ENCODE data around the gene DPP7.
A peak's percentile ranks its signal among the peaks of the same experiment; 100 is the strongest.

DPP7 gene

GRCh38 chr9:137114613-137115393 is at the start of gene DPP7:
DPP7 (minus strand) TSS chr9:137114733; CDS start chr9:137114713, 20 bp downstream.
- DNase-seq = no peak

DNA sequence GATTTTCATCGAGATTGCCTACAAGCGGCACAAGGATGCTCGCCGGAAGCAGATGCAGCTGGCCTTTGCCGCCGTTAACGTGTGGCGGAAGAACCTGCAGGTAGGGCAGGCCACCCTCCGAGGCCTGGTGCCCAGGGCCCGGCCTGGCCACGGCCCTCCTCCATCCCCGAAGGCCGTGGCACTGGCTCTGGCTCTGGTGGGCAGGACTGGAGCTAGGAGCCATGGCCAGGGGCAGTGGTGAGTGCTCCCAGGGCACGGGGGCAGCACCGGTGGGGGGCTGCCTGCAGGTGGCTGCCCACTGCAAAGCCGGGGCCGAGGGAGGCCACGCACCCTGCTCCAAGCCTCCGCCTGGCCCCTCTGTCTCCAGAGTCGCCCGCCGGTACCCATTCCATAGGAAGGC is 49.3 kb upstream of the DPP7 start:
- DNase-seq = no peak

- no peak for DNase-seq
These were observed 48.8 kb upstream of the DPP7 start for GRCh38 chr9:137163365-137163715.

DNA sequence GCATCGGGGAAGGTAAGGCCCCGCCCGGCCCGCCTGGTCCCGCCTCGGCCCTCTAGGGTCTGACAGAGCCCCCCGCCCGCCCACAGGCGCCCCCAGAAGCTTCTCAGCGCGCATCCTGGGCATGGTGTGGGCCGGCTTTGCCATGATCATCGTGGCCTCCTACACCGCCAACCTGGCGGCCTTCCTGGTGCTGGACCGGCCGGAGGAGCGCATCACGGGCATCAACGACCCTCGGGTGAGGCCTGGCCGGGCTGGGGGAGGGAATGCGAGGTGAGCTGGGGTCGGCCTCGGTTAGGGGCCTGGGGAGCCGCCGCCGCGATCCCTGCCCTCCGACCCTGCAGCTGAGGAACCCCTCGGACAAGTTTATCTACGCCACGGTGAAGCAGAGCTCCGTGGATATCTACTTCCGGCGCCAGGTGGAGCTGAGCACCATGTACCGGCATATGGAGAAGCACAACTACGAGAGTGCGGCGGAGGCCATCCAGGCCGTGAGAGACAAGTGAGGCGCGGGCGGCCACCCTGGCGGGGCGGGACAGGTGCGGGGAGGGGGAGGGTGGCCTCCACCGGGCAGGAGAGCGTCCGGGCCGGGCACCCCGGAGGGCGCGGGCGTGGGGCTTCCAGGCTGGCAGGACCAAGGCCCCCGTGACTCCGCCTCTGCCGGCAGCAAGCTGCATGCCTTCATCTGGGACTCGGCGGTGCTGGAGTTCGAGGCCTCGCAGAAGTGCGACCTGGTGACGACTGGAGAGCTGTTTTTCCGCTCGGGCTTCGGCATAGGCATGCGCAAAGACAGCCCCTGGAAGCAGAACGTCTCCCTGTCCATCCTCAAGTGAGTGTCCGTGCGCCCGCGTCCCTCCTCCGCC is 48.2 kb upstream of the DPP7 start:
- no peak for DNase-seq

DNA sequence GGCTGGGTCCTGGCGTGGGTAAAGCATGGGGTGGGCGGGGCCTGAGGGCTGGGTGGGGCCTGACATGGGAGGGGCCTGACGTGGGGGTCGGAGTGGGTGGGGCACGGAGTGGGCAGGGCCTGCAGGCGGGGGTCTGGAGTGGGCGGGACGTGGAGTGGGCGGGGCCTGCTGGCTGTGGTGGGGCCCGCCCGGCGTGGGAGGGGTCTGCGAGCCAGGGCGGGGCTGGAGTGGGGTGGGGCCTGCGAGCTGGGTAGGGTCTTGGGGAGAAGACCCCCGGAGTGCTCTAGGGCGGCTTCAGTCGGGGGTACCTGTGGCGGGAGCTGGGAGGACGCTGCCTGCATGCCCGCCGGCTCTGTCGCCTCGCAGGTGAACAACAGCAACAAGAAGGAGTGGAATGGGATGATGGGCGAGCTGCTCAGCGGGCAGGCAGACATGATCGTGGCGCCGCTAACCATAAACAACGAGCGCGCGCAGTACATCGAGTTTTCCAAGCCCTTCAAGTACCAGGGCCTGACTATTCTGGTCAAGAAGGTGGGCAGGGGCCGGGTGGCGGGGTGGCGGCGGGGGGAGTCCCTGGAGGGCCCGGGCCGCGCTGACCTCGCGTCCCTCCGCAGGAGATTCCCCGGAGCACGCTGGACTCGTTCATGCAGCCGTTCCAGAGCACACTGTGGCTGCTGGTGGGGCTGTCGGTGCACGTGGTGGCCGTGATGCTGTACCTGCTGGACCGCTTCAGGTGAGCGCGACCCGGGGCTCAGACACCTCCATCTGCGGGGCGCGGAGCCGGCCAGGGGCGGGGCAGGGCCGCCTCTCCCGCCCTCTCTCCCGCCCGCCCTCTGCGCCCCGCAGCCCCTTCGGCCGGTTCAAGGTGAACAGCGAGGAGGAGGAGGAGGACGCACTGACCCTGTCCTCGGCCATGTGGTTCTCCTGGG is 47.3 kb upstream of the DPP7 start:
- no peak for DNase-seq

GRCh38 chr9:137160716-137161557 is 46.4 kb upstream of the DPP7 start:
- DNase-seq = no peak

DNA sequence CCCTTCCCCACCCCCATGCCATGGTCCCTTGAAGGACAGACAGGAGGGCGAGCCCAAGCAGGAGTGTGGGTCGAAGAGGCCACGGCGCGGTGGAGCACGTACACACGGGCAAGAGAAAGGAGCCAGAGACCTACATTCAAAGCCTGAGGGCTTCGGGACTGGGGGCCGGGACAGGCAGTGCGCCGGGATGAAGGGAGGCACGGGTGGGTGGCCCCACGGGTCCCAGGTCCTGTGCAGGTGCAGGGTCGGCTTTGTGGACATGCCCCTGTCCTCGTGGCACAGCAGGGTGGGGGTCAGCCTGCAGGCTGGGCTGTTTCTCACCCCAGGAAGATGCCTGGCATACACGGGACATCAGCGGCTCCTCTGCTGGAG is 45.5 kb upstream of the DPP7 start:
- DNase-seq = no peak

DNA sequence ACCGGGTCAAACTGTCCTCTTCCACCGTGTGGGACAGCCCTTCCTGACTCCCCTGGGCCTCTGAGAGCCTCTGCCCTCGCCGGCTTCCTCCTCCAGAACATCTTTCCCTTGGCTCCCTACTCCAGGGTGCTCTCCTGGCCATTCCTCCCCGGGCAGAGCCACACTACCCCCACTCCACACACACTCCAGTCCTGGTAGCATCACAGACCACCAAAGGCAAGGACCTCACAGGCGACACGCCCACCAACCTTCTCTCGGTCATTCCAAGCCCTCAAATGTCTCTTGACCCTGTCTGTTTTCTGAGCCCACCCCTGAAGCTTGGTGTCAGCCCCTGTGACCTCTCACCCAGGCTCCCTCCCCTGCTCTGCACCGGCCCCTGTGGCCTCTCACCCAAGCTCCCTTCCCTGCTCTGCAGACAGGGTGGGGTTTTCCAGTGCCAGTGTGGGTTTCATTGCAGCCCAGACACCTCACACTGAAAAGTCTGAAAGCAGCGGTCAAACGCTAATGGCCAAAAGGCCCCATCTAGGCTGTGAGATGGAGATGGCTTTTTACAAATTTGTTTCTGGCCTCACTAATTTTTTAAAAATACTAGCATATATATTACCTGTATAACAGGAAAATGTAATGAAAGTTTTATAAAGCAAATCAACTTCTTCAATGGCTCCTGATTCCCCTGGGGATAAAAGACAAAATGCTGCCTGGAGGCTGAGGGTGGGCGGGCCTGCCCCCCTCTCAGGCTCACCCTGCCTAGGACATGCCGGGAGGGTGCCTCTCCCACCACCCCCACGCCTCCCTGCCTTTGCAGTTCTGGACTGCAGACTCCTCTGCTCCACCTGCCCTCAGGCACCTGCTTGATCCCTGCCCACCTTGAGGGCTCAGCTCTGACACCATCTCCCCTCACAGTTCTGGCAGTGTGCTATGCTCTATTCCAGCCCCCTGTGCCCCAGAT is 44.8 kb upstream of the DPP7 start:
- no peak for DNase-seq

DNA sequence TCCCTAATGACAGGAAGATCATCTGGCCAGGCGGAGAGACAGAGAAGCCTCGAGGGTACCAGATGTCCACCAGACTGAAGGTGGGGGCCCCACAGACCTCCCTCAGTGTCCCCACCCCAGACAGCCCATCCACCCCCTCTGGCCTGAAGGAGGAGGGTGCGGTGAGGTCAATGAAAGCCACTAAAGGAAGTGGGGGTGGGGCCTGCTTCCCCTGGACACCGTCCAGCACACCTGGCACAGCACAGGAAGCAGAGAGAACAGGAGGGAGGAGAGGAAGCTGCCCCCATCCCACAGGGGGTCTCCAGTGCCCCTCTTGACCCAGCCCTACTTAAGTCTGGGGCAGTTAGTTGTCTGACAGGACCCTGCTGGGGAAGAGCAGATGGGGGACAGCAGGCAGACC is 44.1 kb upstream of the DPP7 start:
- no peak for DNase-seq

DNA sequence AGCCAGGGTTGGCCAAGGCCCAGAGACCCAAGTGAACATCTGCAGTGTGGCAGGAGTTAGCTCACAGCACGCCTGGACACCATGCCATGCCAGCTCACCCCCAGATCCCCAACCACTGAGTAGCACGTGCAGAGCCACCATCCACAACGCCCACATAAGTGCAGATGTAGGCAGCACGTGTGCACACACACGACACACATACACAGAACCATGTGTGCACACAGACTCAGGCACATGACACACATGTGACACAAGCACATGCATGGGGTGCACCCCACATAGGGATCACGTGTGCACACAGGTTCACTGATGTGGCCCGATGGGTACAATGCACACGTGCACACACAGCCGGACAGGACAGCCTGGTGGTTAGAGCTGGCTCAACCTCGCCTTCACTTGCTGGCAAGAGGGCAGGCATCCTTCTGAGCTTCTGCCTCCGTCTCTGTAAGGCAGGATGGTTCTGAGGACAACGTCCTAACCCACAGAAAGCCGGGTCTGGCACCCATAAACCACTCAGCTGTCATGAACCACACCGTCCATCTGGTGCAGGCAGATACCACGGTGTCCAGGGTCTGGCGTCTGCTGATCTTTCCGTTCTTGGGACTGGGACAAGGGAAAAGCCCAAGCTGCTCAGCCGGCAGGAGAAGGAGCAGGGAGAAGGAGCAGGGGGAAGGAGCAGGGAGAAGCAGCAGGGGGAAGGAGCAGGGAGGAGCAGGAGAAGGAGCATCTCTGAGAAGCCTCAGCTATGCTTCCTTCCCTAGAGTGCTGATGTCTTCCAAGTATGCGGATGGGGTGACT is 43.3 kb upstream of the DPP7 start:
- DNase-seq = peak; percentile 42

DNA sequence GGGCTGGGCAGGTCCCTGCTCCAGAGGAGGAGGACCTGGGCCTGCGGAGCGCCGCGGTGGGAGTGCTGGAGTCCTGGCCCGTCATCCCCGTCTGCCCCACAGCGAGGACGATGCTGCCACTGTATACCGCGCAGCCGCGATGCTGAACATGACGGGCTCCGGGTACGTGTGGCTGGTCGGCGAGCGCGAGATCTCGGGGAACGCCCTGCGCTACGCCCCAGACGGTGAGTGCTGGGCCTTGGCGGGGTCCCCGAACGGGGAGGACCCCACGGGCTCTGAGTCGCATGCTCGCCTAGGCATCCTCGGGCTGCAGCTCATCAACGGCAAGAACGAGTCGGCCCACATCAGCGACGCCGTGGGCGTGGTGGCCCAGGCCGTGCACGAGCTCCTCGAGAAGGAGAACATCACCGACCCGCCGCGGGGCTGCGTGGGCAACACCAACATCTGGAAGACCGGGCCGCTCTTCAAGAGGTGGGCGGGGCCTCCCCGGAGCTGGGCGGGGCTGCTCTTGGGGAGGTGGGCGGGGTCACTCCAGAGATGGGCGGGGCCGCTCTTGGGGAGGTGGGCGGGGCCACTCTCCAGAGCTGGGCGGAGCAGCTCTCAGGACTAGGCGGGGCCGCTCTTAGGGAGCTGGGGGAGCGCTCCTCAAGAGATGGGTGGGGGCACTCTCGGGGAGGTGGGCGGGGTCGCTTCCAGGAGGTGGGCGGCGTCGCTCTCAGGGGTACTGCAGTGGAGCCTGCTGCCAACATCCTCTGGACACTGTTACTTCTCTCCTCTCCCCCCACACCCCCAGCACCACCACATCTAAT is 42.2 kb upstream of the DPP7 start:
- no peak for DNase-seq

DNA sequence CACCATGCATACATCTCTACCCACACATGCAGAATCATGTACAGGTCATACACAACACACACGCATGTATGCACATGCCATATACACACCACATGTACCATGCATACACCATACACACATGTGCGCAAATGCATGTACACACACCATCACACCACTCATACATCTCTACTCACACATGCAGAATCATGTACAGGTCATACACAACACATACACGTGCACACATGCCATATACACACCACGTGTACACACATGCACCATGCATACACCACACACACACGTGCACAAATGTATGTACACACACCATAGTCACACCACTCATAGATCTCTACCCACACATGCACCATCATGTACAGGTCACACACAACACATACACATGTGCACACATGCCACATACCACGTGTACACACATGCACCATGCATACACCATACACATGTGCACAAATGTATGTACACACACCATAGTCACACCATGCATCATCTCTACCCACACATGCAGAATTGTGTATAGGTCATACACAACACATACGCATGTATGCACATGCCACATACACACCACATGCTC is 38.4 kb upstream of the DPP7 start:
- no peak for DNase-seq

DNA sequence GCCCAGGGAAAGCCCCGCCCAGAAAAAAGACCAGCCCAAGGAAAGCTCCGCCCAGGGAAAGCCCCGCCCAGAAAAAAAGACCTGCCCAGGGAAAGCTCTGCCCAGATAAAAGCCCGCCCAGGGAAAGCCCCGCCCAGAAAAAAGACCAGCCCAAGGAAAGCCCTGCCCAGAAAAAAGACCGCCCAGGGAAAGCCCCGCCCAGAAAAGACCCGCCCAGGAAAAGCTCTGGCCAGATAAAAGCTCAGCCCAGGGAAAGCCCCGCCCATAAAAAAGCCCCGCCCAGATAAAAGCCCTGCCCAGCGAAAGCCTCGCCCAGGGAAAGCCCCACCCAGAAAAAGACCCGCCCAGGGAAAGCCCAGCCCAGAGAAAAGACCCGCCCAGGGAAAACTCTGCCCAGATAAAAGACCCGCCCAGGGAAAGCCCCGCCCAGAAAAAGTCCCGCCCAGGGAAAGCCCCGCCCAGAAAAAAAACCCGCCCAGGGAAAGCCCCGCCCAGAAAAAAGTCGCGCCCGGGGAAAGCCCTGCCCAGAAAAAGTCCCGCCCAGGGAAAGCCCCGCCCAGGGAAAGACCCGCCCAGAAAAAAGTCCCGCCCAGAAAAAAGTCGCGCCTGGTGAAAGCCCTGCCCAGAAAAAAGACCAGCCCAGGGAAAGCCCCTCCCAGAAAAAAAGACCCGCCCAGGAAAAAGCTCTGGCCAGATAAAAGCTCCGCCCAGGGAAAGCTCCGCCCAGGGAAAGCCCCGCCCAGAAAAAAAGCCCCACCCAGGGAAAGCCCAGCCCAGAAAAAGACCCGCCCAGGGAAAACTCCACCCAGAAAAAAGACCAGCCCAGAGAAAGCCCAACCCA is 36.3 kb upstream of the DPP7 start:
- no peak for DNase-seq

GRCh38 chr9:137149942-137150616 is 35.5 kb upstream of the DPP7 start:
- no peak for DNase-seq

GRCh38 chr9:137149363-137149762 is 34.8 kb upstream of the DPP7 start:
- no peak for DNase-seq

- DNase-seq = no peak
These were observed 34.1 kb upstream of the DPP7 start for GRCh38 chr9:137148661-137149060.

DNA sequence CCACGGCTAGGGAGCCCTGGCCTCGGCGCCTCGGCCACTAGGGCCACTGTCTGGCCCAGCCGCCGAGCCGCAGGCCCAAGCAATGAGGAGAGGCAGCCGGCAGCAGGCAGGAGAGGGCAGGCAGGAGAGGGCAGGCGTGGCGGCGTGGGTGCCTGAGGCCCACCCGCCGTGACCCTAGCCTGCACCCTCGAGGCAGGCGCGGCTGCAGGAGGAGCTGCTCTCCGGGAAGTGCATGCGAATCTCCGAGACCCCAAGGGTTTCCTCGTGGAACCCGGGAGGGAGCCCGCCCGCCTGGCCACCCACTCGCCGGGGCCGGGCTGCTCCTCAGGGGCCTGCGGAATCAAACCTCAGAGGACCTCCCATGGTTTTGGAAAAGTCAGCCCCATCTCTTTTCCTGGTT is 33.7 kb upstream of the DPP7 start:
- no peak for DNase-seq

GRCh38 chr9:137147793-137148160 is 33.2 kb upstream of the DPP7 start:
- DNase-seq = no peak

Measured in DMS 273 treated with DMSO at 0.1 percent for 48 hours (cell line).